HG02981 (cell line): Measurements from ENCODE around the gene MAP3K9.

Experiments used
- ATAC-seq: cut with Tn5 transposase; IDR thresholded peaks from one replicate; pipeline ENCODE4 v1.9.1; 2021; ENCODE audit warnings: mild to moderate bottlenecking, moderate library complexity; ENCODE audit not compliant: unreplicated experiment

The MAP3K9 gene

DNA sequence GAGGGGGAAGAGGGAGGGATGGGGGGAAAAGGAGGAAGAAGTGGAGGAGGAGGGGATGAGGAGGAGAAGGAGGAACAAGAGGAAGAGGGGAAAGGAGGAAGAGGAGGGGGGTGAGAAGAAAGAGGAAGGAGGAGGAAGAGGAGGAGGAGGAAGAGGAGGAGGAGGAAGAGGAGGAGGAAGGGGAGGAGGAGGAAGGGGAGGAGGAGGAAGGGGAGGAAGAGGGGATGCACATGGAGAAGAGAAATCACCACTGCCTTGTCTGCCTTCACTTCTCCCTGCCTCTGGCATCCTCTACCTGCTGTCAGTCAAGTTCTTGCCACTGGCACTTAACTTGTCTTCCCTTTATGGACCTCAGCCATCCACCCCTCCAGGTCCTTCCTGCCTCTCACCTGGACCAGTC, 107.7 kb downstream of the MAP3K9 start:
- ATAC-seq = no peak

DNA sequence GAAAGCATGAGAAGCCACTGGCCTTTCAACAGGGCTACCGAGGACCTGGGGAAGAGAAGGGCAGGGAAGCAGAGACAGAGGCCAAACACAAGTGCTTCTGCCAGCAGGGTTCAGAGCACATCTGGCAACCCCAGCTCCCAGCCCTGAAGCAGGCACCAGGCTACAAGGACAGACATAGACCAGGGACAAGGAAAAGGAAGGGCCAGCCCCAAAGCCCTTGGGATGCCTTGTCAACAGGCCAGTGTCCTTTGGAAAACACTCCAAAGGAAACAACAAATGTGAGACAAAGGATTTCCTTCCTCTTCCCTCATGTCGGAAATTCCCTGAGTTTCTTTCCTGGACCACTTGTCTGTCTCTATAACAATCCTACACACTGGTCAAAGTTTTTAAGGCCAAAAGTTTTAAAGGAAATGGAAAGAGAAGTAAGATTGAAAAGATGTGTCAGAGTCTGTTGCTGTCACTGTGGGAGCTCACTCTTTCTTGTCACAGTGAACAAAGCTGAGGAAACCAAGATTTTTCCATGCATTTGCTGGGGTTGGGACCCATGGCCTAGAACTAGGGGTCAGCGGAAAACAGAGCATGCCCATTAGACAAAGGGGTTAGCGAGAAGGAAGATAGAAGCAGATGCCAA, 108.2 kb downstream of the MAP3K9 start:
- ATAC-seq = no peak

DNA sequence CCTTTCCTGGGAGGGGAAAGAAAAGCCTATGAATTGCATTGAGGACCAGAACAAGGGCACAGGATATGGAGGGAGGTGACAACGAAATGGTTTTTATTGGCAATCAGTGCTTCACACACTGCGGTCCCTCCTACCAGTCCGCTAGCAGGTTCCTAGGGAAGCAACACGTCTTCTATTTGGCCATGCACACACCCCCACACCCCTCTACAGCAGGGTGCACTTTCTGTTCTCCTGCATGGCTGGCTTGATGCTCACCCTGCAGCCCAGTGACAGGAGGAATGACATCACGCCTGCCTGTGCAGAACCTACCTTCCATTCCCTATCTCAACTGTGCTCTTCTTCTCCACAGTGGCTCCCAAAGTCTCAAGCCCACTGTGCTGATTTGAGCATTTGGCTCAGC, 109.7 kb downstream of the MAP3K9 start:
- no peak for ATAC-seq

DNA sequence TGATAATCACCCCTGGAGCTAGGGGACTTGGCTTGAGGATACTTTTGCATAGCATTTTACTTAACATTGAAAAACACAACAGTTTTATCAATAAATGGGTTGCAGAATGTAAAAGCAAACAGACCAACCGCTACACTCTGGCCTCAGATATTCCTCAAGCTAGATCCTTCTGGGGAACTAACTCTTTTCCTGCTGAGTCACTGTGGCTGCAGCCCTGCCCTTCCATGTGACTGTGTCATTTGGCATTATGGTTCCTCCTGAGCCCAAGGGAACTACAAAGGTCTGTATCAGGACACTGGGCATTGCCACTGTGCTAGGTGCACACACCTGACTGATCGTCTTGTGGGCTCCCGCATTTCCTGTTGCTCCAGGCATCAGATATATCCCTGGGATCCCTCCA, 111.0 kb downstream of the MAP3K9 start:
- ATAC-seq = no peak

GRCh38 chr14:70697701-70698100, 111.6 kb downstream of the MAP3K9 start:
- no peak for ATAC-seq

- no peak for ATAC-seq
Measured at GRCh38 chr14:70696026-70696425, 113.3 kb downstream of the MAP3K9 start.

- no peak for ATAC-seq
Measured at GRCh38 chr14:70692210-70692609, 117.1 kb downstream of the MAP3K9 start.

GRCh38 chr14:70685474-70686197, 123.7 kb downstream of the MAP3K9 start:
- no peak for ATAC-seq

GRCh38 chr14:70683983-70684382, 125.3 kb downstream of the MAP3K9 start:
- no peak for ATAC-seq

DNA sequence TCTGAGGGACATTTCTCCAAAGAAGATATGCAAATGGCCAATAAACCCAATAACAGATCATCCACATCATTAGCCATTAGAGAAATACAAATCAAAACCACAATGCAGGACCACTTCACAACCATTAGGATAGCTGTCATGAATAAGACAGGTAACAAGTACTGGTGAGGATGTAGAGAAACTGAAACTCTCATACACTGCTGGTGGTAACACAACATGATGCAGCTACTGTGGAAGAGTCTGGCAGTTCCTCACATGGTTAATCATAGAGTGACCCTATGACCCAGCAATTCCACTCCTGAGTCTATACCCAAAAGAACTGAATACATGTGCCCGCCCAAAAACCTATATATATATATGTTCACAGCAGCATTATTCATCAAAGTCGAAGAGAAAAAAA, 128.6 kb downstream of the MAP3K9 start:
- ATAC-seq = no peak

DNA sequence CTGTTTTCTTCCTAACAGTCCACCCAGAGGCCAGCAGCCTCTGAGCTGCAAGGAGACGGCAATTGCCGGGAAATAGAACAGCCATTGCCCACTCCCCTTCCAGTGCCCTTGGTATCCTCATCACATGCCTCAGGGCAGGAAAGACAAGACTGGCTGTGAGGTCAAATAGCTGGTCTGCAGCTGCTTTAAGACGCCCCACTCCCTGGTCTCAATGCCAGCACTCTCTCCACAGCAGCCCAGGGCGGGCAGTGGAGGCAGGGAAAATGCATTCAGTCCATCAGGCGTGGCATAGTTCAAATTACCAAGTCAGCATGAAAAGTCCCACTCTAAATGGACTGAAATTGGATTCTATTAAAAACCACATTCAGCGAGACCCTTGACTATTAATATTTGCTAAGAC, 132.0 kb downstream of the MAP3K9 start:
- no peak for ATAC-seq
